GM23338 (cell line): ENCODE data around the gene HOATZ. TPM values are rescaled to one million over a fixed set of nuclear protein-coding genes. Genes with fewer than 3 reads are reported as not detected.

ENCODE experiments used
- ATAC-seq: fragments of 200-7000 bp; cut with Tn5 transposase; 3 replicates; pipeline ENCODE4 v1.9.1; 2020
- DNase-seq: peaks from one replicate; pipeline ENCODE4 v3.0.0-alpha.2; 2015; ENCODE audit warnings: low spot score
- H2AFZ ChIP-seq: fragments of 200-600 bp; sonication (generic); 2 replicates; pipeline ENCODE4 v1.8.0; 2016; ENCODE audit warnings: antibody characterized with exemption, mild to moderate bottlenecking, moderate library complexity
- H3F3A ChIP-seq: fragments of 200-600 bp; sonication (generic); replicated peaks from 2 replicates; pipeline ENCODE4 v1.8.0; 2017; ENCODE audit warnings: antibody characterized with exemption, mixed run types, low read depth
- H3K27ac ChIP-seq: fragments of 200-600 bp; sonication (generic); 2 replicates; pipeline ENCODE4 v1.6.1; 2016; ENCODE audit warnings: low read depth
- H3K27me3 ChIP-seq: fragments of 200-600 bp; sonication (generic); 2 replicates; pipeline ENCODE4 v1.8.0; 2016; ENCODE audit warnings: mild to moderate bottlenecking, mixed run types, moderate library complexity; ENCODE audit not compliant: insufficient read depth
- H3K36me3 ChIP-seq: fragments of 200-600 bp; sonication (generic); 2 replicates; pipeline ENCODE4 v1.8.0; 2016; ENCODE audit warnings: mild to moderate bottlenecking; ENCODE audit not compliant: insufficient read depth
- H3K4me1 ChIP-seq: fragments of 200-600 bp; sonication (generic); 2 replicates; pipeline ENCODE4 v1.8.0; 2016; ENCODE audit warnings: mild to moderate bottlenecking, moderate library complexity; ENCODE audit not compliant: insufficient read depth
- H3K4me2 ChIP-seq: fragments of 200-600 bp; sonication (generic); 2 replicates; pipeline ENCODE4 v1.7.1; 2017; ENCODE audit warnings: mixed run types
- H3K4me3 ChIP-seq: fragments of 200-600 bp; sonication (generic); 2 replicates; pipeline ENCODE4 v1.6.1; 2016; ENCODE audit warnings: mixed run types
- H3K79me2 ChIP-seq: fragments of 200-600 bp; sonication (generic); replicated peaks from 2 replicates; pipeline ENCODE4 v1.8.0; 2017; ENCODE audit warnings: mild to moderate bottlenecking; ENCODE audit not compliant: insufficient read depth
- H3K9me2 ChIP-seq: fragments of 200-600 bp; sonication (generic); 2 replicates; pipeline ENCODE4 v1.8.0; 2017; ENCODE audit not compliant: insufficient read depth
- H4K20me1 ChIP-seq: fragments of 200-600 bp; sonication (generic); replicated peaks from 2 replicates; pipeline ENCODE4 v1.8.0; 2017; ENCODE audit warnings: mild to moderate bottlenecking; ENCODE audit not compliant: insufficient read depth
- H3K27ac Mint-ChIP-seq: 2 replicates; pipeline ENCODE4 v1.8.0; 2020; ENCODE audit warnings: inconsistent platforms, mild to moderate bottlenecking, moderate library complexity, mixed read lengths
- H3K27me3 Mint-ChIP-seq: 3 replicates; pipeline ENCODE4 v1.8.0; 2022; ENCODE audit warnings: low read depth, mild to moderate bottlenecking, moderate library complexity, mixed read lengths, inconsistent platforms; ENCODE audit not compliant: insufficient read depth, poor library complexity
- H3K36me3 Mint-ChIP-seq: 3 replicates; pipeline ENCODE4 v1.8.0; 2021; ENCODE audit warnings: low read depth, mild to moderate bottlenecking, inconsistent platforms, moderate library complexity, mixed read lengths
- H3K4me1 Mint-ChIP-seq: 3 replicates; pipeline ENCODE4 v1.8.0; 2020; ENCODE audit warnings: mild to moderate bottlenecking, inconsistent platforms, mixed read lengths
- H3K4me3 Mint-ChIP-seq: 3 replicates; pipeline ENCODE4 v1.8.0; 2021; ENCODE audit warnings: moderate library complexity, mild to moderate bottlenecking, inconsistent platforms, mixed read lengths
- H3K9me3 Mint-ChIP-seq: 3 replicates; pipeline ENCODE4 v1.8.0; 2020; ENCODE audit warnings: moderate library complexity, mild to moderate bottlenecking, inconsistent platforms, mixed read lengths
- CREB1 ChIP-seq: fragments of 250-450 bp; sonication (Bioruptor Pico); IDR thresholded peaks from 2 replicates; pipeline ENCODE4 v1.5.0; 2020; ENCODE audit warnings: low read depth, mild to moderate bottlenecking, moderate library complexity
- JUNB ChIP-seq: IDR thresholded peaks from one replicate; pipeline ENCODE4 v1.6.1; 2016; ENCODE audit warnings: antibody characterized with exemption; ENCODE audit not compliant: unreplicated experiment
- NANOG ChIP-seq: IDR thresholded peaks from 2 replicates; pipeline ENCODE4 v1.6.1; 2016; ENCODE audit warnings: antibody characterized with exemption, borderline replicate concordance
- POLR2AphosphoS5 ChIP-seq: IDR thresholded peaks from 2 replicates; pipeline ENCODE4 v1.6.1; 2016; ENCODE audit warnings: antibody characterized with exemption, low read depth
- STAT1 ChIP-seq: IDR thresholded peaks from one replicate; pipeline ENCODE4 v1.6.1; 2016; ENCODE audit warnings: antibody characterized with exemption; ENCODE audit not compliant: unreplicated experiment
- ZNF114 ChIP-seq: fragments of 250-450 bp; sonication (Bioruptor Pico); IDR thresholded peaks from 2 replicates; pipeline ENCODE4 v1.5.0; 2020; ENCODE audit warnings: mild to moderate bottlenecking, moderate library complexity
- ZNF331 ChIP-seq: fragments of 250-450 bp; sonication (Bioruptor Pico); IDR thresholded peaks from 2 replicates; pipeline ENCODE4 v1.5.0; 2020; ENCODE audit warnings: low read depth, mild to moderate bottlenecking, moderate library complexity
- ZNF462 ChIP-seq: fragments of 250-450 bp; sonication (Bioruptor Pico); IDR thresholded peaks from 2 replicates; pipeline ENCODE4 v1.5.0; 2020; ENCODE audit warnings: mild to moderate bottlenecking, moderate library complexity
- polyA plus RNA-seq: library from polyadenylated mRNA; unstranded; fragments of >200 nt; fragmentation: Nextera tagmentation; extraction: Ambion mirVana; gene quantifications from 2 replicates; pipeline ENCODE4 v1.2.1, GENCODE V29; 2016
- total RNA-seq: library from RNA; depleted of rRNA; stranded (reverse); fragments of >200 nt; shearing (Covaris generic); gene quantifications from 2 replicates; pipeline ENCODE4 v1.2.3, GENCODE V29; 2014
- TF ChIP-seq, protein P1 (sequence below): IDR thresholded peaks from one replicate; pipeline ENCODE4 v1.6.1; 2018; ENCODE audit warnings: antibody characterized with exemption; ENCODE audit not compliant: unreplicated experiment
- TF ChIP-seq, protein P2 (sequence below): IDR thresholded peaks from 2 replicates; pipeline ENCODE4 v1.6.1; 2016; ENCODE audit warnings: antibody characterized with exemption
- TF ChIP-seq, protein P3 (sequence below), 2 experiments: fragments of 200-600 bp in 1 of 2; sonication (generic) in 1 of 2; conservative IDR thresholded peaks; 2 replicates each; pipeline versions ENCODE4 v1.5.1 to v1.6.1; 2016 to 2017; ENCODE audit warnings: antibody characterized with exemption in 2 of 2, low read depth in 2 of 2, mild to moderate bottlenecking in 2 of 2, moderate library complexity in 1 of 2

The HOATZ gene
- total and polyA plus RNA-seq, 2 experiments from 2014 or later: not detected

- TF ChIP-seq, protein P1, sequence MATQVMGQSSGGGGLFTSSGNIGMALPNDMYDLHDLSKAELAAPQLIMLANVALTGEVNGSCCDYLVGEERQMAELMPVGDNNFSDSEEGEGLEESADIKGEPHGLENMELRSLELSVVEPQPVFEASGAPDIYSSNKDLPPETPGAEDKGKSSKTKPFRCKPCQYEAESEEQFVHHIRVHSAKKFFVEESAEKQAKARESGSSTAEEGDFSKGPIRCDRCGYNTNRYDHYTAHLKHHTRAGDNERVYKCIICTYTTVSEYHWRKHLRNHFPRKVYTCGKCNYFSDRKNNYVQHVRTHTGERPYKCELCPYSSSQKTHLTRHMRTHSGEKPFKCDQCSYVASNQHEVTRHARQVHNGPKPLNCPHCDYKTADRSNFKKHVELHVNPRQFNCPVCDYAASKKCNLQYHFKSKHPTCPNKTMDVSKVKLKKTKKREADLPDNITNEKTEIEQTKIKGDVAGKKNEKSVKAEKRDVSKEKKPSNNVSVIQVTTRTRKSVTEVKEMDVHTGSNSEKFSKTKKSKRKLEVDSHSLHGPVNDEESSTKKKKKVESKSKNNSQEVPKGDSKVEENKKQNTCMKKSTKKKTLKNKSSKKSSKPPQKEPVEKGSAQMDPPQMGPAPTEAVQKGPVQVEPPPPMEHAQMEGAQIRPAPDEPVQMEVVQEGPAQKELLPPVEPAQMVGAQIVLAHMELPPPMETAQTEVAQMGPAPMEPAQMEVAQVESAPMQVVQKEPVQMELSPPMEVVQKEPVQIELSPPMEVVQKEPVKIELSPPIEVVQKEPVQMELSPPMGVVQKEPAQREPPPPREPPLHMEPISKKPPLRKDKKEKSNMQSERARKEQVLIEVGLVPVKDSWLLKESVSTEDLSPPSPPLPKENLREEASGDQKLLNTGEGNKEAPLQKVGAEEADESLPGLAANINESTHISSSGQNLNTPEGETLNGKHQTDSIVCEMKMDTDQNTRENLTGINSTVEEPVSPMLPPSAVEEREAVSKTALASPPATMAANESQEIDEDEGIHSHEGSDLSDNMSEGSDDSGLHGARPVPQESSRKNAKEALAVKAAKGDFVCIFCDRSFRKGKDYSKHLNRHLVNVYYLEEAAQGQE: no peak
- TF ChIP-seq NANOG: no peak
Measured at GRCh38 chr11:111559800-111560464, 45.4 kb downstream of the HOATZ start (continued).

GRCh38 chr11:111560800-111561199, 46.2 kb downstream of the HOATZ start:
- Histone ChIP-seq H3K4me3 (no peak overlapping the region), H3K4me1 (peaks cover 40% of the 10 kb centered on the region), H3K9me2 (no peaks in the 10 kb centered on the region), H2AFZ (no peak overlapping the region), H3K4me2 (no peak overlapping the region), H3K79me2 (no peaks in the 10 kb centered on the region), H3K27ac (no peak overlapping the region), H3K36me3 (peaks cover 7% of the 10 kb centered on the region; the same call in 1 of the 2 replicates), H3K27me3 (no peaks in the 10 kb centered on the region), H3F3A (no peaks in the 10 kb centered on the region), H4K20me1 (no peaks in the 10 kb centered on the region)
- ATAC-seq (no peak), DNase-seq (no peak)
- Mint-ChIP-seq H3K27me3 (peaks cover 10% of the 10 kb centered on the region), H3K36me3 (peaks cover 17% of the 10 kb centered on the region), H3K4me1 (peaks cover 28% of the 10 kb centered on the region), H3K4me3 (no peak overlapping the region), H3K27ac (no peak overlapping the region), H3K9me3 (peaks cover 16% of the 10 kb centered on the region)
- TF ChIP-seq ZNF114 (CRISPR knock-in tag): no peak
- TF ChIP-seq, protein P2, sequence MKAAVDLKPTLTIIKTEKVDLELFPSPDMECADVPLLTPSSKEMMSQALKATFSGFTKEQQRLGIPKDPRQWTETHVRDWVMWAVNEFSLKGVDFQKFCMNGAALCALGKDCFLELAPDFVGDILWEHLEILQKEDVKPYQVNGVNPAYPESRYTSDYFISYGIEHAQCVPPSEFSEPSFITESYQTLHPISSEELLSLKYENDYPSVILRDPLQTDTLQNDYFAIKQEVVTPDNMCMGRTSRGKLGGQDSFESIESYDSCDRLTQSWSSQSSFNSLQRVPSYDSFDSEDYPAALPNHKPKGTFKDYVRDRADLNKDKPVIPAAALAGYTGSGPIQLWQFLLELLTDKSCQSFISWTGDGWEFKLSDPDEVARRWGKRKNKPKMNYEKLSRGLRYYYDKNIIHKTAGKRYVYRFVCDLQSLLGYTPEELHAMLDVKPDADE: no peak
- no peak for TF ChIP-seq ZNF462
- TF ChIP-seq, protein P3, sequence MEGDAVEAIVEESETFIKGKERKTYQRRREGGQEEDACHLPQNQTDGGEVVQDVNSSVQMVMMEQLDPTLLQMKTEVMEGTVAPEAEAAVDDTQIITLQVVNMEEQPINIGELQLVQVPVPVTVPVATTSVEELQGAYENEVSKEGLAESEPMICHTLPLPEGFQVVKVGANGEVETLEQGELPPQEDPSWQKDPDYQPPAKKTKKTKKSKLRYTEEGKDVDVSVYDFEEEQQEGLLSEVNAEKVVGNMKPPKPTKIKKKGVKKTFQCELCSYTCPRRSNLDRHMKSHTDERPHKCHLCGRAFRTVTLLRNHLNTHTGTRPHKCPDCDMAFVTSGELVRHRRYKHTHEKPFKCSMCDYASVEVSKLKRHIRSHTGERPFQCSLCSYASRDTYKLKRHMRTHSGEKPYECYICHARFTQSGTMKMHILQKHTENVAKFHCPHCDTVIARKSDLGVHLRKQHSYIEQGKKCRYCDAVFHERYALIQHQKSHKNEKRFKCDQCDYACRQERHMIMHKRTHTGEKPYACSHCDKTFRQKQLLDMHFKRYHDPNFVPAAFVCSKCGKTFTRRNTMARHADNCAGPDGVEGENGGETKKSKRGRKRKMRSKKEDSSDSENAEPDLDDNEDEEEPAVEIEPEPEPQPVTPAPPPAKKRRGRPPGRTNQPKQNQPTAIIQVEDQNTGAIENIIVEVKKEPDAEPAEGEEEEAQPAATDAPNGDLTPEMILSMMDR (conservative IDR thresholded peaks at IDR 0.05; ENCODE audit: low read depth in 2 of 2): no peak
- TF ChIP-seq JUNB: no peak
- no peak for TF ChIP-seq ZNF331
- TF ChIP-seq NANOG: no peak
- no peak for TF ChIP-seq CREB1 (CRISPR knock-in tag)
- TF ChIP-seq POLR2AphosphoS5: no peak
- TF ChIP-seq STAT1: no peak
